HG03095 (cell line): ENCODE measurements around the gene ZNF280A.
"Not testable (repeated sequence)": the region's sequence is repeated elsewhere in the genome, so short reads cannot be mapped to it uniquely, and the experiment has no call there.

ENCODE experiments used
- ATAC-seq: cut with Tn5 transposase; IDR thresholded peaks from one replicate; pipeline ENCODE4 v1.9.1; 2021; ENCODE audit warnings: moderate library complexity; ENCODE audit not compliant: unreplicated experiment

The ZNF280A gene

DNA sequence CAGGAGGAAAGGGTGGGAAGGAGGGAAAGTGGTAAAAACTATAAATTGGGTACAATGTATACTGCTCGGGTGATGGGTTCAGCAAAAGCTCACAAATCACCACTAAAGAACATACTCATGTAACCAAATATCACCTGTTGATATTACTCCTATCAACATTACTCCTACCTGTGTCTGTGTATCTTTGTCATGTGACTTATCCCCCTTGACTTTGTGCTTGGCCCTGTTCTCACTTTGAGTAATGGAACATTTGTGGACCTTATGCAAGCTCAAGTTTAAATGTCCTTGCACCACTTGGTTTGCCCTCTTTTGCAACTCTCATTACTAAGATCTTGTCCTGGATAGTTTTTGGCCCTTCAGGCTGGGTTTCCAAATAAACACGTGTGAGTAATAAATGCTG lies 50.5 kb downstream of the ZNF280A start:
- ATAC-seq = no peak

DNA sequence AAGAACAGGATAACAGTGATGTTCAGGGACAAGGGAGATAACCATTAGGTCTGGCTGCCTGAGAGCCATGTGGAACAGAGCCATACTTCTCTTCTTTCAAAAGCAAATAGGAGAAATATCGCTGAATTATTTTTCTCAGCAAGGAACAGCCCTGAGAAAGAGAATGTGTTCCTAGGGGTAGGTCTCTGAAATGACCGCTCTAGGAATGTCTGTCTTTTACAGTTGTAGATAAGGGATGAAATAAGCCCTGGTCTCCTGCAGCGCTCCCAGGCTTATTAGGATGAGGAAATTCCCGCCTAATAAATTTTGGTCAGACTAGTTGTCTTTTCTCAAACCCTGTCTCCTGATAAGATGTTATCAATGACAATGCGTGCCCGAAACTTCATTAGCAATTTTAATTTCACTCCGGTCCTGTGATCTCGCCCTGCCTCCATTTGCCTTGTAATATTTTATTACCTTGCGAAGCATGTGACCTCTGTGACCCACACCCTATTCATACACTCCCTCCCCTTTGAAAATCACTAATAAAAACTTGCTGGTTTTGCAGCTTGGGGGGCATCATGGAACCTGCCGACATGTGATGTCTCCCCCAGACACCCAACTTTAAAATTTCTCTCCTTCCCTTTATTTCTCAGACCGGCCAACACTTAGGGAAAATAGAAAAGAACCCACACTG lies 51.1 kb downstream of the ZNF280A start:
- not testable (repeated sequence) for ATAC-seq

DNA sequence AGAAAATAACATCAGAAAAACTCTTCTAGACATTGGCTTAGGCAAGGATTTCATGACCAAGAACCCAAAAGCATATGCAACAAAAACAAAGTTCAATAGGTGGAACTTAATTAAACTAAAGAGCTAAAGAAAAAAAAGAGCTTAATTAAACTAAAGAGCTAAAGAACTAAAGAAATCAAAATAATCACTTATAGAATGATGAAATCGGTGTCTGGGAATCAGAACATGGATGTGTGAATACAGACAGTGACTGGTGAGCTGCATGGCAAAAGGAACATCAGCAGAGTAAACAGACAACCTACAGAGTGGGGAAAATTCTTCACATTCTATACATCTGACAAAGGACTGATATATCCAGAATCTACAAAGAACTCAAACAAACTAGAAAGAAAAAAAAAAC lies 53.0 kb downstream of the ZNF280A start:
- ATAC-seq = no peak

DNA sequence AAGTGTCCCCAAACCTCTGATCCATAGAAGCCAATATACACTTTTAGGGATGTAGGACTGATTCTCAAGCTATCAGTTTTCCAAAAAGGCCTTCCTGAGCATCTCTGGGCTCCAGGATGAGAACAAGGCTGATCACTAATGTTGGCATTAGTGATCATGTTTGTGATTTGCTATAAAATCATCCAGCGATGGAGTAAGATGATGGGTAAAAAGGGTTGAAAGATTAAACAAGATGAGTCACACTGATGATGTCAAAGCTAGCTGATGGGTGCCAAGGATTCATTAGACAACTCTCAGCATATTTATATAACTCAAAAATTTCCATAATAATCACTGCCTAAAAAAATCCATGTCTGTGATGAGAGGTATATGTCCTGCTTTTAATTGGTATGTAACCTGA lies 54.3 kb downstream of the ZNF280A start:
- ATAC-seq = no peak

DNA sequence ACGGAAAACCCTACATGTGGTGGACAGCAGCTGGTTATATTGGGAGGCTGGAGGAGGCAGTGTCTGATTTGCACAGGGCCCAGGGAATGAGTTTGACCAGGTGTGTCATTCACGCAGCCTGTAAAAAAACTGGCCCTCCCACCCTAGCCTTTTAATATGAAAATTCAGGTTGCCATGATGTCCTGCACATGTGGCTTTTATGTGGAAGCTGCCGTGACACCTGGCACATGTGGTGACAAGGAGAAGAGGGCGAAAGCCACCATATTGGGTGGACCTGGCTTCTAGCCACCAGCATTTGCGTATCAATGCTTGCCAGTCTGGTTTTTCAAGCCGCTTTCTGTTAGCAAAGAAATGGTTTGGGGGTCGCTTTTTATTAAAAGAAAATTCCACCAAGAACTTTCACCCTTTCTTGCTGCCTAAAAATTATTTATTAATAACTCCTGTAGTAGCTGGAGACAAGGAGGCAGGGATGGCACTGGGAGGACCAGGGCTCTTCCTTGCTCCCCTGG lies 54.9 kb downstream of the ZNF280A start:
- no peak for ATAC-seq

DNA sequence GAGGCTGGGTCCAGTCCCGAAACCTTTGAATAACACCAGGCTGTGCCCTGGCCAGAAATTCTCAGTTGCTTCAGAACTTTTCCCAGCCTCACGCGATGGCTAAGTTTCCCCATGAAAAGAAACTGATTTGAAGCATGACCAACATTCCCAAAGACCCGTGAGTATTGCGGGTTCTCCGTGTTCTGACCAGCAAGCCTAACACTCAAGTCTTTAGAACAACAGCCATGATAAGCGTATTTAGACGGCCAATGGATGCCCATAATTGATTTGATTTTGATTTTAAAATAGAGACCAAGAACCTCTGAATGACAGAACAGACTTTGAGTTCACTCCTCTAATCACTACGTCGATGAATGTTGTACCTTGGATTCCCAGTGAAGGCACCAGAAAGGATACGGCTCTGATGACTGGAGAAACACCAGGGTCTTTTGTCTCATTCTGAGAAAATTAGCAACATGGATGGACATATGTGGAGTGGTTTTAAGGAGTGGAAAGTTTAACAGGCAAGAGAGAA lies 55.5 kb downstream of the ZNF280A start:
- no peak for ATAC-seq

DNA sequence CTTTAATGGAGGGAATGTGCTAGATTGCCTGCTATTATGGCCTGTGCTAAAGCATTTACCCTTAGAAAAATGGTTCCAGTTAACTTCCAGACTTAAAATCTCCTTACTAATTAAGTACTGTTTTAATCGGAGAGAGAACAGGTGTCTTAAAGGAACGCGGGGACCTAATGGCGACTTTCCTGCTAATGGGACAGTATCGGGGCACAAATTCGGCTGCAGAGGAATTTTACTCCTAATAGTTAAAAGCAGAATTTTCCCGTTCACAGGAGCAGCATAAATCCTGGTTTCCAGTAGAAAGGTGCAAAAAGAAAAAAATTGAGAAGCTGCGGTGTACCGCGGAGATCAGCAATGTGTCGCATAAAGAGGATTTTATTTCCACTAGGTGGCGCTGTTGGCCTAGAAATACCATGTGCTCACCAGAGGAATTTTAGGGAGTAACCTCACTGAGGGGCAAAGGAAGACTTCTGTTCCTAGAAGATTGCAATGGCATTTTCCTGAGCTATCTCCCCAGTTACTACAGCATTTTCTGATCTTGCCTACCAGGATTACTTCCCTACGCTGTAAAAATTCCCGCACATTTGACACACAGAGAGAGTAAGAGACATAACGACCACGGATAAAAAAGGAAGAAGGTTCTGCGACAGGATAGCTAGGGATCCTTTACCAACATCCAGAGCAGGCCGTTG lies 56.1 kb downstream of the ZNF280A start:
- ATAC-seq = no peak
